Gastrocnemius medialis (tissue), 4 donors: Measurements from ENCODE around the gene BLOC1S3.

Source experiments
- POLR2A ChIP-seq, 2 donors: fragments of 450-650 bp; IDR thresholded peaks; one replicate each; pipeline ENCODE4 v1.6.1; 2017; ENCODE audit warnings: antibody characterized with exemption in 2 of 2, mild to moderate bottlenecking in 2 of 2, moderate library complexity in 2 of 2
- TF ChIP-seq, protein P1 (sequence below), 5 experiments: fragments of 450-650 bp in 3 of 5; fragments of 200-600 bp in 2 of 5; sonication (generic) in 2 of 5; IDR thresholded peaks in 4 of 5; conservative IDR thresholded peaks in 1 of 5; 1 replicate in 4 of 5; 2 replicates in 1 of 5; pipeline ENCODE4 v1.5.1; 2016 to 2019; ENCODE audit warnings: antibody characterized with exemption in 5 of 5, mild to moderate bottlenecking in 3 of 5, moderate library complexity in 3 of 5

DNA sequence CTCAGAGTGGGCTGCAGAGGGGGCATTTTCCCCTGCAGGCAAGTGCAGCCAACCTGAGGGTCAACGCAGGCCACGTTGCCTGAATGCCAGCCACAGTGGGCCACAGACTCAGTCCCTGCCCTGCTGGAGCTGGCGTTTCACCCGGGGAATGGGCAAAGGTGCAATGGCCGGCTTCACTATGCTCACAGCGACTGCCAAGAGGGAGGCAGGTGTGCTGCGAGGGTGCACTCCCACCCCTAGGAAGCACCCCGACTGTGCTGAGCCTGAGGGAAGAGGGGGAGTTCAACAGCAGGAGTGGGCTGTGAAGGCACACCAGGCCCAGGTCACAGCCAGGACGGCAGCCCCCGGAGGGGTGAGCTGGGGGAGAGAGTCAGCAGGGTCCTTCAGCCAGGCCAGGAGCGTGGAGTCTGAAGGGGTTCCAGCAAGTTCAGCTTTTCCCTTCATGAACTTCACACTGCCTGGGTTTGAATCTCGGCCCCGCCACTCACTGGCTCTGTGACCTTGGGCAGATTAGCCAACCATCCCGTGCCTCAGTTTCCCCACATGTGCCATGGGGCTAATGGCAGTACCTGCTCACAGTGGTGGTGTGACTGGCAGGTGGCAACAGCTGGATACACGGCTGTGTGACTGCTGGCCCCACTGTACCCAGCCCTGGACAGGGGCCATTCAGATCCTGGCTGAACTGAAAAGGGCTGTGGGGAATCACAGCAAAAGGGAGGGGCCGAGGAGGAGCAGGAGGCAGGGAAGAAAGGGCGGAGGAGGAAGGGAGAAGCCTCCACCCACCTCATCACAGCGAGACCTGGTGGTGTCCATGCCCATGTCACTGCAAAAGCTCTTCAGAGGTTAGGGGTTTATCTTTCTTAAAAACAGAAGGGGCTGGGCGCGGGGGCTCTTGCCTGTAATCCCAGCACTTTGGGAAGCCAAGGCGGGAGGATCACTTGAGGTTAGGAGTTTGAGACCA is 8.2 kb upstream of the BLOC1S3 start:
- TF ChIP-seq POLR2A (IDR thresholded peaks at IDR 0.05) = no peak
- TF ChIP-seq, protein P1, sequence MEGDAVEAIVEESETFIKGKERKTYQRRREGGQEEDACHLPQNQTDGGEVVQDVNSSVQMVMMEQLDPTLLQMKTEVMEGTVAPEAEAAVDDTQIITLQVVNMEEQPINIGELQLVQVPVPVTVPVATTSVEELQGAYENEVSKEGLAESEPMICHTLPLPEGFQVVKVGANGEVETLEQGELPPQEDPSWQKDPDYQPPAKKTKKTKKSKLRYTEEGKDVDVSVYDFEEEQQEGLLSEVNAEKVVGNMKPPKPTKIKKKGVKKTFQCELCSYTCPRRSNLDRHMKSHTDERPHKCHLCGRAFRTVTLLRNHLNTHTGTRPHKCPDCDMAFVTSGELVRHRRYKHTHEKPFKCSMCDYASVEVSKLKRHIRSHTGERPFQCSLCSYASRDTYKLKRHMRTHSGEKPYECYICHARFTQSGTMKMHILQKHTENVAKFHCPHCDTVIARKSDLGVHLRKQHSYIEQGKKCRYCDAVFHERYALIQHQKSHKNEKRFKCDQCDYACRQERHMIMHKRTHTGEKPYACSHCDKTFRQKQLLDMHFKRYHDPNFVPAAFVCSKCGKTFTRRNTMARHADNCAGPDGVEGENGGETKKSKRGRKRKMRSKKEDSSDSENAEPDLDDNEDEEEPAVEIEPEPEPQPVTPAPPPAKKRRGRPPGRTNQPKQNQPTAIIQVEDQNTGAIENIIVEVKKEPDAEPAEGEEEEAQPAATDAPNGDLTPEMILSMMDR (IDR thresholded peaks at IDR 0.05 in 4 of 5, conservative IDR thresholded peaks at IDR 0.05 in 1 of 5) = no peak
